ENCODE data around the gene IL36B.
"Not testable (repeated sequence)": the region's sequence is repeated elsewhere in the genome, so short reads cannot be mapped to it uniquely, and the experiment has no call there.

The IL36B gene

GRCh38 chr2:113052396-113052917 lies at the start of gene IL36B:
IL36B (minus strand) TSS chr2:113052867.
- DNase-seq: no peak

- DNase-seq: no peak
Measured at GRCh38 chr2:113102133-113102532, 49.5 kb upstream of the IL36B start.

- no peak for DNase-seq
Measured at GRCh38 chr2:113098532-113098931, 45.9 kb upstream of the IL36B start.

GRCh38 chr2:113098041-113098440 lies 45.4 kb upstream of the IL36B start:
- no peak for DNase-seq

GRCh38 chr2:113096842-113097618 lies 44.4 kb upstream of the IL36B start:
- DNase-seq: not testable (repeated sequence)

- DNase-seq: not testable (repeated sequence)
Measured at GRCh38 chr2:113096306-113096705, 43.6 kb upstream of the IL36B start.

GRCh38 chr2:113093613-113093977 lies 40.9 kb upstream of the IL36B start:
- DNase-seq: no peak

- no peak for DNase-seq
Measured at GRCh38 chr2:113092864-113093612, 40.4 kb upstream of the IL36B start.

- DNase-seq: no peak
Measured at GRCh38 chr2:113091231-113091896, 38.7 kb upstream of the IL36B start.

- no peak for DNase-seq
Measured at GRCh38 chr2:113089916-113090315, 37.2 kb upstream of the IL36B start.

- DNase-seq: no peak
Measured at GRCh38 chr2:113088213-113088992, 35.7 kb upstream of the IL36B start.

GRCh38 chr2:113085542-113085941 lies 32.9 kb upstream of the IL36B start:
- DNase-seq: no peak

- DNase-seq: no peak
Measured at GRCh38 chr2:113084249-113085000, 31.8 kb upstream of the IL36B start.

- DNase-seq: no peak
Measured at GRCh38 chr2:113083296-113083695, 30.6 kb upstream of the IL36B start.

- DNase-seq: no peak
Measured at GRCh38 chr2:113081488-113082210, 29.0 kb upstream of the IL36B start.

- peak; percentile 39 for DNase-seq
Measured at GRCh38 chr2:113080134-113080533, 27.5 kb upstream of the IL36B start.

GRCh38 chr2:113079131-113079530 lies 26.5 kb upstream of the IL36B start:
- DNase-seq: no peak

GRCh38 chr2:113078350-113078839 lies 25.7 kb upstream of the IL36B start:
- no peak for DNase-seq

- no peak for DNase-seq
Measured at GRCh38 chr2:113077921-113078320, 25.3 kb upstream of the IL36B start.

- DNase-seq: no peak
Measured at GRCh38 chr2:113076954-113077669, 24.4 kb upstream of the IL36B start.
